ENCODE data around the gene GRM1. TPM values are rescaled to one million over a fixed set of nuclear protein-coding genes. Genes with fewer than 3 reads are reported as not detected.

The GRM1 gene
- total and polyA plus RNA-seq, 2 donors (not counting 1 experiment from before 2014, with no cell fraction given): not detected

DNA sequence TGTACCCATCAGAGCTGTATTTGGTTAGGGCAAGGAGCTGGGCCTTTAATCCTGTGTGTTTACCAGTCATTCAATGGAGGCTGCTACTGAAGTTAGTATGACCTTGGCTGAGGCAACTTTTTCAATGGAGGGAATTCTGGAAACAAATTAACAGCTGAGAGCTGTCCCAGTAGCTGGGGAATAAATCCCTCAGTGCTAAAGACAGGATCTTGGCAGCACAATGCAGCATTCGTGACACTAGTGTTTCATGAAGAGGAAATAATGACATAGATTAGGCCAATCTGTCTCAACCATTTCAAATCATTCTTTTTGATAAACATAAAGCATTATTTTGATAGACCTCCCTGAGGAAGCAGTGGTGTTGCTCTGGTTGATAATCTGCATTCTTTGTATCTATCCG, 42.9 kb downstream of the GRM1 start:
- Histone ChIP-seq H4K20me1 (ENCODE audit: control insufficient read depth, insufficient read depth, low read length, poor library complexity, severe bottlenecking) (no peaks in the 10 kb centered on the region), H3K4me2 (replicated peaks; ENCODE audit: low read depth, low read length, poor library complexity, severe bottlenecking) (no peak overlapping the region), H3K9ac (ENCODE audit: low read length) (no peak overlapping the region), H2AFZ (ENCODE audit: insufficient read depth, low read depth, low read length, poor library complexity, severe bottlenecking) (no peak overlapping the region), H3K4me1 (ENCODE audit: control insufficient read depth in 2 of 2, insufficient read depth in 2 of 2, low read length in 2 of 2) (no peaks in the 10 kb centered on the region), H3K79me2 (ENCODE audit: control insufficient read depth, insufficient read depth, low read length) (no peaks in the 10 kb centered on the region), H3K4me3 (ENCODE audit: control extremely low read depth in 1 of 5, extremely low read depth in 1 of 5, insufficient read depth in 1 of 5, low read depth in 2 of 5, low read length in 4 of 5) (no peak overlapping the region), H3K36me3 (replicated peaks in 1 of 2; ENCODE audit: control extremely low read depth in 1 of 2, control insufficient read depth in 1 of 2, extremely low read depth in 1 of 2, insufficient read depth in 2 of 2, low read length in 1 of 2) (no peaks in the 10 kb centered on the region), H3K9me3 (ENCODE audit: control extremely low read depth in 1 of 3, control insufficient read depth in 2 of 3, insufficient read depth in 1 of 3, low read length in 2 of 3) (no peaks in the 10 kb centered on the region), H3K27me3 (replicated peaks in 1 of 4; ENCODE audit: control extremely low read depth in 1 of 4, control insufficient read depth in 3 of 4, insufficient read depth in 4 of 4, low read length in 3 of 4) (no peaks in the 10 kb centered on the region), H3K27ac (ENCODE audit: low read length in 2 of 2) (no peak overlapping the region)
- ATAC-seq (ENCODE audit: low read depth) (no peak), DNase-seq (no peak)
- ChIA-PET CTCF (no interaction called here), POLR2A (no interaction called here)
- no peak overlapping the region for H3K27ac Mint-ChIP-seq
- 80% methylated on average over 1 of the region's 2 CpGs for WGBS (ENCODE audit: insufficient coverage)
- TF ChIP-seq EZH2 (IDR thresholded peaks at IDR 0.05; ENCODE audit: borderline replicate concordance, insufficient read depth, low read depth, low read length, poor library complexity, severe bottlenecking): no peak
- no peak for TF ChIP-seq CTCF (IDR thresholded peaks at IDR 0.05)
- H3K9me3 Mint-ChIP-seq (ENCODE audit: insufficient read depth): no peaks in the 10 kb centered on the region
- no peaks in the 10 kb centered on the region for H3K4me1 Mint-ChIP-seq
- no peaks in the 10 kb centered on the region for H3K27me3 Mint-ChIP-seq
- intact Hi-C loops (cut with micrococcal nuclease): no loop called here
- no peak overlapping the region for H3K4me3 Mint-ChIP-seq

GRCh38 chr6:146077992-146078391, 49.1 kb downstream of the GRM1 start:
- ChIA-PET CTCF (no interaction called here), POLR2A (no interaction called here)
- DNase-seq (no peak), ATAC-seq (ENCODE audit: low read depth) (no peak)
- WGBS (ENCODE audit: insufficient coverage): no CpG with 5 or more reads among the region's 4 CpGs
- H3K9me3 Mint-ChIP-seq (ENCODE audit: insufficient read depth): no peaks in the 10 kb centered on the region
- H3K36me3 ChIP-seq (replicated peaks in 1 of 2; ENCODE audit: control extremely low read depth in 1 of 2, control insufficient read depth in 1 of 2, extremely low read depth in 1 of 2, insufficient read depth in 2 of 2, low read length in 1 of 2): no peaks in the 10 kb centered on the region
- no peaks in the 10 kb centered on the region for H3K4me1 Mint-ChIP-seq
- H2AFZ ChIP-seq (ENCODE audit: insufficient read depth, low read depth, low read length, poor library complexity, severe bottlenecking): no peak overlapping the region
- no peak overlapping the region for H3K27ac ChIP-seq (ENCODE audit: low read length in 2 of 2)
- no peaks in the 10 kb centered on the region for H3K4me1 ChIP-seq (ENCODE audit: control insufficient read depth in 2 of 2, insufficient read depth in 2 of 2, low read length in 2 of 2)
- no peaks in the 10 kb centered on the region for H3K27me3 ChIP-seq (replicated peaks in 1 of 4; ENCODE audit: control extremely low read depth in 1 of 4, control insufficient read depth in 3 of 4, insufficient read depth in 4 of 4, low read length in 3 of 4)
- no peaks in the 10 kb centered on the region for H3K27me3 Mint-ChIP-seq
- no peak overlapping the region for H3K4me2 ChIP-seq (replicated peaks; ENCODE audit: low read depth, low read length, poor library complexity, severe bottlenecking)
- no peaks in the 10 kb centered on the region for H3K9me3 ChIP-seq (ENCODE audit: control extremely low read depth in 1 of 3, control insufficient read depth in 2 of 3, insufficient read depth in 1 of 3, low read length in 2 of 3)
- H3K4me3 ChIP-seq (ENCODE audit: control extremely low read depth in 1 of 5, extremely low read depth in 1 of 5, insufficient read depth in 1 of 5, low read depth in 2 of 5, low read length in 4 of 5): no peak overlapping the region
- no peak overlapping the region for H3K27ac Mint-ChIP-seq
- H3K9ac ChIP-seq (ENCODE audit: low read length): no peak overlapping the region
- no peak overlapping the region for H3K4me3 Mint-ChIP-seq
- intact Hi-C loops (cut with micrococcal nuclease): no loop called here
- no peaks in the 10 kb centered on the region for H4K20me1 ChIP-seq (ENCODE audit: control insufficient read depth, insufficient read depth, low read length, poor library complexity, severe bottlenecking)
- no peaks in the 10 kb centered on the region for H3K79me2 ChIP-seq (ENCODE audit: control insufficient read depth, insufficient read depth, low read length)
- TF ChIP-seq CTCF (IDR thresholded peaks at IDR 0.05): no peak
- no peak for TF ChIP-seq EZH2 (IDR thresholded peaks at IDR 0.05; ENCODE audit: borderline replicate concordance, insufficient read depth, low read depth, low read length, poor library complexity, severe bottlenecking)

Measured in B cell (primary cell).